ENCODE data around the gene BBX. TPM values are rescaled to one million over a fixed set of nuclear protein-coding genes. Genes with fewer than 3 reads are reported as not detected.

Gene BBX
- total RNA-seq, 1 experiment from 2014 or later: 45.0 TPM

DNA sequence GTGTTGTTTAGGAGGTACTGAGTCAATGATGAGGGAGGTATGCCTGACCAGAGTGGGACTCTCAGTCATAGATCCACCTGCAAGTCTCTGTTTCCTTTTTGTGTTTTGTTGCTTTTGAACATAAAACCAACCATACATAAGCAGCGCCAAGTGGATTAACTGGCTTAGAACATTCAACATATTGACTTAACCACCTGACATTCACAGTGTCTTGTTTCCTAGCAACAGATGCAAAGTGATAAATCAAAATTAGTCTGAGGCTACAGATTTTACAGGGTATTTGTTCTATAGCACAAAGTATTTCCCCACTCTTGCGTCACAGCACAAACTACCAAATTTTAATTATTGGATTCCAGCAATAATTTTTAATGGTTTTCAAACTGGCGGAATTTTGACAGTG, 283.8 kb downstream of the BBX start (continued):
- TF ChIP-seq, protein P1, sequence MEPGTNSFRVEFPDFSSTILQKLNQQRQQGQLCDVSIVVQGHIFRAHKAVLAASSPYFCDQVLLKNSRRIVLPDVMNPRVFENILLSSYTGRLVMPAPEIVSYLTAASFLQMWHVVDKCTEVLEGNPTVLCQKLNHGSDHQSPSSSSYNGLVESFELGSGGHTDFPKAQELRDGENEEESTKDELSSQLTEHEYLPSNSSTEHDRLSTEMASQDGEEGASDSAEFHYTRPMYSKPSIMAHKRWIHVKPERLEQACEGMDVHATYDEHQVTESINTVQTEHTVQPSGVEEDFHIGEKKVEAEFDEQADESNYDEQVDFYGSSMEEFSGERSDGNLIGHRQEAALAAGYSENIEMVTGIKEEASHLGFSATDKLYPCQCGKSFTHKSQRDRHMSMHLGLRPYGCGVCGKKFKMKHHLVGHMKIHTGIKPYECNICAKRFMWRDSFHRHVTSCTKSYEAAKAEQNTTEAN (CRISPR knock-in tag; IDR thresholded peaks at IDR 0.05): no peak

DNA sequence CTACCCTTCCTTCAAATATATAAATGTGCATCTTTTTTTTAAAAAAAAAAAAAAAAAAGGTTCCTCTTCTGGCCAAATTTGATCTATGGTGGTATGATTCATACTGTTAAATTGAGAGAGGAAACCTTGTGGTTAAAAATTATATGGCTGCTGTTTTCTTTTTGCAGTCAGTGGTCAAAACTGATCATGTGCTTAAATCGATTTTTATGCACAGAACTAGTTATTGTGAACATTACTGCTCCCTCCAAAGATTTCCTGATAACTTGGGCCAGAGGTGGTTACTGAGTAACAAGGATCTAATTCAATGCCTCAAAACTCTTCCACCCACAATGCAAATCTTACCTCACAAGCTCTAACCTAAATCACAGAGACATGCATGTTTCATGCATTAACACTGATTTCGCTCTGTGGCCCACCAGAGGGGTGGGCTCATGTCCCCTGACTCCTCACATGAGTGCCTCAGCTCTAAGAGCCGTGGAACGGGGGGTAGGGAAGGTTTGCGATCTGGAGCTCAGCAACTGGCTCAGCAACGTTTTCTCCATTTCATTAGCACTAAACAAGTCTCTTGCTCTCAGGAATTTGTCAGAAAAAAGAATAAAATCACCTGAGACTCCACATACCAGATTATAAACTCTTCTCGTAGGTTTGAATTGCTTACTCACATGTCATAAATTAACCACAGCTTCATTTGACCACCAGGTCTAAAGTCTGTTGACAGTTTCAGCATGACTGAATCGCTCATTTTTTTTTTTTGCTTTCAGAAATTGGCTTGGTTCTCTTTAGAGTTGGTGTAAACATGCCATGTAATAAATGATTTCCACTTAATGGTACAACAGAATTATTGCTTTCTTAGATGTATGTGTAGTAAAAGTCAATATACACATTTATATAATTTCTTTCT, 287.7 kb downstream of the BBX start:
- ChIA-PET POLR2A (interaction anchor here (0.6 kb wide), 1 partner anchor 120 kb away, joined by 8 read pairs; no protein-coding TSS in a partner anchor), CTCF (interaction anchor here (0.9 to 1.2 kb wide), 2 partner anchors 35 to 150 kb away, joined by 3 read pairs; no protein-coding TSS in a partner anchor)
- no peak for DNase-seq (ENCODE audit: low spot score)
- H3K9me3 Mint-ChIP-seq: no peaks in the 10 kb centered on the region
- H3K27ac Mint-ChIP-seq: peak overlapping the region; percentile 35; the same call in 1 of the 2 replicates
- H3K4me3 Mint-ChIP-seq: no peak overlapping the region
- no peak for ATAC-seq
- TF ChIP-seq ZNF396 (CRISPR knock-in tag; IDR thresholded peaks at IDR 0.05; ENCODE audit: borderline replicate concordance): no peak
- TF ChIP-seq ETV6 (CRISPR knock-in tag; IDR thresholded peaks at IDR 0.05): no peak
- TF ChIP-seq, protein P2, sequence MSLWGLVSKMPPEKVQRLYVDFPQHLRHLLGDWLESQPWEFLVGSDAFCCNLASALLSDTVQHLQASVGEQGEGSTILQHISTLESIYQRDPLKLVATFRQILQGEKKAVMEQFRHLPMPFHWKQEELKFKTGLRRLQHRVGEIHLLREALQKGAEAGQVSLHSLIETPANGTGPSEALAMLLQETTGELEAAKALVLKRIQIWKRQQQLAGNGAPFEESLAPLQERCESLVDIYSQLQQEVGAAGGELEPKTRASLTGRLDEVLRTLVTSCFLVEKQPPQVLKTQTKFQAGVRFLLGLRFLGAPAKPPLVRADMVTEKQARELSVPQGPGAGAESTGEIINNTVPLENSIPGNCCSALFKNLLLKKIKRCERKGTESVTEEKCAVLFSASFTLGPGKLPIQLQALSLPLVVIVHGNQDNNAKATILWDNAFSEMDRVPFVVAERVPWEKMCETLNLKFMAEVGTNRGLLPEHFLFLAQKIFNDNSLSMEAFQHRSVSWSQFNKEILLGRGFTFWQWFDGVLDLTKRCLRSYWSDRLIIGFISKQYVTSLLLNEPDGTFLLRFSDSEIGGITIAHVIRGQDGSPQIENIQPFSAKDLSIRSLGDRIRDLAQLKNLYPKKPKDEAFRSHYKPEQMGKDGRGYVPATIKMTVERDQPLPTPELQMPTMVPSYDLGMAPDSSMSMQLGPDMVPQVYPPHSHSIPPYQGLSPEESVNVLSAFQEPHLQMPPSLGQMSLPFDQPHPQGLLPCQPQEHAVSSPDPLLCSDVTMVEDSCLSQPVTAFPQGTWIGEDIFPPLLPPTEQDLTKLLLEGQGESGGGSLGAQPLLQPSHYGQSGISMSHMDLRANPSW (CRISPR knock-in tag; conservative IDR thresholded peaks at IDR 0.05; ENCODE audit: low read depth): no peak
- TF ChIP-seq SOX15 (CRISPR knock-in tag; IDR thresholded peaks at IDR 0.05): no peak
- TF ChIP-seq ZNF138 (CRISPR knock-in tag; conservative IDR thresholded peaks at IDR 0.05): no peak
- no peak for TF ChIP-seq TP53 (CRISPR knock-in tag; IDR thresholded peaks at IDR 0.05)
- TF ChIP-seq ZNF263 (CRISPR knock-in tag; IDR thresholded peaks at IDR 0.05; ENCODE audit: low read depth): no peak
- H3K27me3 Mint-ChIP-seq (ENCODE audit: low read depth): no peaks in the 10 kb centered on the region
- 0 out of 2 replicates have a peak, but pooled peaks cover 3% of the 10 kb centered on the region for H3K4me1 Mint-ChIP-seq
- H3K36me3 Mint-ChIP-seq: peaks cover 5% of the 10 kb centered on the region; the same call in 1 of the 2 replicates

DNA sequence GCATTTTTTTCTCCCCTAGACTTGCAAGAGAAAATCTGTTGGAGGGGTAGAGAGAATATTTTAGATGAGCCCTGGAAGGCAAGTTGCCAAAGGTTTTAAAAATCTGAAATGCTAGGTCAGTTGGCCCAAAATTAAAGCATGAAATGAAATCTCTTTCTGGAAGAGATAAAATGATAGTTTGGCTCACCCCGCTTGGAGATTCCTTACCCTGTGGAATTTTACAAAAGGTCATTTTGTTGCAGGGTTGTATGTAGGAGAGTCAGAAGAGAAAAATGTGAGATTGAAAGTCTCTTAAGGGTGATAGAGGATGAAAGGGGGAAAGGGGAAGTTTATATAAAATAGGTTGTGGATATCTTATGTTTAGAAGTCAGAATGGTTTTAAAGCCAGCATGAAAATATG, 290.3 kb downstream of the BBX start:
- H3K27ac Mint-ChIP-seq: peak overlapping the region; percentile 36; the same call in 1 of the 2 replicates
- H3K4me1 Mint-ChIP-seq: peaks cover 21% of the 10 kb centered on the region
- DNase-seq (ENCODE audit: low spot score): no peak
- H3K9me3 Mint-ChIP-seq: no peaks in the 10 kb centered on the region
- no peak overlapping the region for H3K4me3 Mint-ChIP-seq
- H3K27me3 Mint-ChIP-seq (ENCODE audit: low read depth): no peaks in the 10 kb centered on the region
- ATAC-seq: no peak
- CTCF ChIA-PET: no interaction called here
- H3K36me3 Mint-ChIP-seq: 0 out of 2 replicates have a peak, but pooled peaks cover 3% of the 10 kb centered on the region
- POLR2A ChIA-PET: no interaction called here
- TF ChIP-seq, protein P3, sequence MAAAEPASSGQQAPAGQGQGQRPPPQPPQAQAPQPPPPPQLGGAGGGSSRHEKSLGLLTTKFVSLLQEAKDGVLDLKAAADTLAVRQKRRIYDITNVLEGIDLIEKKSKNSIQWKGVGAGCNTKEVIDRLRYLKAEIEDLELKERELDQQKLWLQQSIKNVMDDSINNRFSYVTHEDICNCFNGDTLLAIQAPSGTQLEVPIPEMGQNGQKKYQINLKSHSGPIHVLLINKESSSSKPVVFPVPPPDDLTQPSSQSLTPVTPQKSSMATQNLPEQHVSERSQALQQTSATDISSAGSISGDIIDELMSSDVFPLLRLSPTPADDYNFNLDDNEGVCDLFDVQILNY (CRISPR knock-in tag; IDR thresholded peaks at IDR 0.05): no peak
- TF ChIP-seq TEAD4 (CRISPR knock-in tag; IDR thresholded peaks at IDR 0.05): no peak
- no peak for TF ChIP-seq KAT7 (CRISPR knock-in tag; IDR thresholded peaks at IDR 0.05; ENCODE audit: borderline replicate concordance)
- TF ChIP-seq, protein P4, sequence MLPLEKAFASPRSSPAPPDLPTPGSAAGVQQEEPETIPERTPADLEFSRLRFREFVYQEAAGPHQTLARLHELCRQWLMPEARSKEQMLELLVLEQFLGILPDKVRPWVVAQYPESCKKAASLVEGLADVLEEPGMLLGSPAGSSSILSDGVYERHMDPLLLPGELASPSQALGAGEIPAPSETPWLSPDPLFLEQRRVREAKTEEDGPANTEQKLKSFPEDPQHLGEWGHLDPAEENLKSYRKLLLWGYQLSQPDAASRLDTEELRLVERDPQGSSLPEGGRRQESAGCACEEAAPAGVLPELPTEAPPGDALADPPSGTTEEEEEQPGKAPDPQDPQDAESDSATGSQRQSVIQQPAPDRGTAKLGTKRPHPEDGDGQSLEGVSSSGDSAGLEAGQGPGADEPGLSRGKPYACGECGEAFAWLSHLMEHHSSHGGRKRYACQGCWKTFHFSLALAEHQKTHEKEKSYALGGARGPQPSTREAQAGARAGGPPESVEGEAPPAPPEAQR (CRISPR knock-in tag; IDR thresholded peaks at IDR 0.05): no peak
- TF ChIP-seq EMX1 (CRISPR knock-in tag; IDR thresholded peaks at IDR 0.05): no peak
- no peak for TF ChIP-seq PRRX2 (CRISPR knock-in tag; IDR thresholded peaks at IDR 0.05)
- TF ChIP-seq ZNF671 (CRISPR knock-in tag; IDR thresholded peaks at IDR 0.05): no peak
- TF ChIP-seq, protein P5, sequence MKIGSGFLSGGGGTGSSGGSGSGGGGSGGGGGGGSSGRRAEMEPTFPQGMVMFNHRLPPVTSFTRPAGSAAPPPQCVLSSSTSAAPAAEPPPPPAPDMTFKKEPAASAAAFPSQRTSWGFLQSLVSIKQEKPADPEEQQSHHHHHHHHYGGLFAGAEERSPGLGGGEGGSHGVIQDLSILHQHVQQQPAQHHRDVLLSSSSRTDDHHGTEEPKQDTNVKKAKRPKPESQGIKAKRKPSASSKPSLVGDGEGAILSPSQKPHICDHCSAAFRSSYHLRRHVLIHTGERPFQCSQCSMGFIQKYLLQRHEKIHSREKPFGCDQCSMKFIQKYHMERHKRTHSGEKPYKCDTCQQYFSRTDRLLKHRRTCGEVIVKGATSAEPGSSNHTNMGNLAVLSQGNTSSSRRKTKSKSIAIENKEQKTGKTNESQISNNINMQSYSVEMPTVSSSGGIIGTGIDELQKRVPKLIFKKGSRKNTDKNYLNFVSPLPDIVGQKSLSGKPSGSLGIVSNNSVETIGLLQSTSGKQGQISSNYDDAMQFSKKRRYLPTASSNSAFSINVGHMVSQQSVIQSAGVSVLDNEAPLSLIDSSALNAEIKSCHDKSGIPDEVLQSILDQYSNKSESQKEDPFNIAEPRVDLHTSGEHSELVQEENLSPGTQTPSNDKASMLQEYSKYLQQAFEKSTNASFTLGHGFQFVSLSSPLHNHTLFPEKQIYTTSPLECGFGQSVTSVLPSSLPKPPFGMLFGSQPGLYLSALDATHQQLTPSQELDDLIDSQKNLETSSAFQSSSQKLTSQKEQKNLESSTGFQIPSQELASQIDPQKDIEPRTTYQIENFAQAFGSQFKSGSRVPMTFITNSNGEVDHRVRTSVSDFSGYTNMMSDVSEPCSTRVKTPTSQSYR (CRISPR knock-in tag; IDR thresholded peaks at IDR 0.05): no peak
- no peak for TF ChIP-seq JUN (CRISPR knock-in tag; IDR thresholded peaks at IDR 0.05)
- no peak for TF ChIP-seq IRF2 (CRISPR knock-in tag; IDR thresholded peaks at IDR 0.05; ENCODE audit: borderline replicate concordance, low read depth)
- no peak for TF ChIP-seq NFATC4 (CRISPR knock-in tag; IDR thresholded peaks at IDR 0.05)
- TF ChIP-seq, protein P6, sequence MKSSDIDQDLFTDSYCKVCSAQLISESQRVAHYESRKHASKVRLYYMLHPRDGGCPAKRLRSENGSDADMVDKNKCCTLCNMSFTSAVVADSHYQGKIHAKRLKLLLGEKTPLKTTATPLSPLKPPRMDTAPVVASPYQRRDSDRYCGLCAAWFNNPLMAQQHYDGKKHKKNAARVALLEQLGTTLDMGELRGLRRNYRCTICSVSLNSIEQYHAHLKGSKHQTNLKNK (CRISPR knock-in tag; IDR thresholded peaks at IDR 0.05): no peak
- TF ChIP-seq, protein P7, sequence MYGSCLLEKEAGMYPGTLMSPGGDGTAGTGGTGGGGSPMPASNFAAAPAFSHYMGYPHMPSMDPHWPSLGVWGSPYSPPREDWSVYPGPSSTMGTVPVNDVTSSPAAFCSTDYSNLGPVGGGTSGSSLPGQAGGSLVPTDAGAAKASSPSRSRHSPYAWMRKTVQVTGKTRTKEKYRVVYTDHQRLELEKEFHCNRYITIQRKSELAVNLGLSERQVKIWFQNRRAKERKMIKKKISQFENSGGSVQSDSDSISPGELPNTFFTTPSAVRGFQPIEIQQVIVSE (CRISPR knock-in tag; IDR thresholded peaks at IDR 0.05; ENCODE audit: borderline replicate concordance): no peak
- TF ChIP-seq ZNF219 (CRISPR knock-in tag; IDR thresholded peaks at IDR 0.05; ENCODE audit: borderline replicate concordance): no peak

Data from WTC11 (cell line).